Epithelial cell of prostate (primary cell): Measurements from ENCODE around the gene CDH15.
"Not testable (repeated sequence)": the region's sequence is repeated elsewhere in the genome, so short reads cannot be mapped to it uniquely, and the experiment has no call there.

Source experiments
- DNase-seq: peaks from one replicate; pipeline ENCODE4 v3.0.0-alpha.2; 2011; ENCODE audit warnings: low read depth, low spot score
- H3K27ac ChIP-seq: fragments of 450-650 bp; 2 replicates; pipeline ENCODE4 v1.5.1; 2017; ENCODE audit warnings: mild to moderate bottlenecking

Gene CDH15

GRCh38 chr16:89154390-89155183 lies 17.0 kb upstream of the CDH15 start:
- no peak for DNase-seq
- no peak overlapping the region for H3K27ac ChIP-seq

- DNase-seq, result no peak
- no peak overlapping the region for H3K27ac ChIP-seq
Measured at GRCh38 chr16:89155184-89155679, 16.3 kb upstream of the CDH15 start.

GRCh38 chr16:89155851-89156739 lies 15.5 kb upstream of the CDH15 start:
- no peak for DNase-seq
- H3K27ac ChIP-seq, result no peak overlapping the region

GRCh38 chr16:89156740-89157645 lies 14.6 kb upstream of the CDH15 start:
- no peak overlapping the region for H3K27ac ChIP-seq
- DNase-seq, result peak; percentile 86

- DNase-seq, result no peak
- H3K27ac ChIP-seq, result no peak overlapping the region
Measured at GRCh38 chr16:89157778-89158177, 13.8 kb upstream of the CDH15 start.

GRCh38 chr16:89159066-89159849 lies 12.3 kb upstream of the CDH15 start:
- DNase-seq, result no peak
- no peak overlapping the region for H3K27ac ChIP-seq

- H3K27ac ChIP-seq, result no peak overlapping the region
- no peak for DNase-seq
Measured at GRCh38 chr16:89159850-89160354, 11.6 kb upstream of the CDH15 start.

- no peak for DNase-seq
- no peak overlapping the region for H3K27ac ChIP-seq
Measured at GRCh38 chr16:89160977-89161701, 10.4 kb upstream of the CDH15 start.

GRCh38 chr16:89161763-89162713 lies 9.5 kb upstream of the CDH15 start:
- DNase-seq, result no peak
- no peak overlapping the region for H3K27ac ChIP-seq

- H3K27ac ChIP-seq, result no peak overlapping the region
- DNase-seq, result no peak
Measured at GRCh38 chr16:89163297-89163696, 8.3 kb upstream of the CDH15 start.

GRCh38 chr16:89164436-89164835 lies 7.1 kb upstream of the CDH15 start:
- no peak for DNase-seq
- no peak overlapping the region for H3K27ac ChIP-seq

GRCh38 chr16:89164847-89165680 lies 6.5 kb upstream of the CDH15 start:
- no peak overlapping the region for H3K27ac ChIP-seq
- no peak for DNase-seq

- not testable (repeated sequence) for H3K27ac ChIP-seq, DNase-seq
Measured at GRCh38 chr16:89165681-89165979, 5.9 kb upstream of the CDH15 start.

GRCh38 chr16:89166696-89167424 lies 4.7 kb upstream of the CDH15 start:
- no peak for DNase-seq

GRCh38 chr16:89167425-89167941 lies 4.1 kb upstream of the CDH15 start:
- no peak overlapping the region for H3K27ac ChIP-seq
- no peak for DNase-seq

More at GRCh38 chr16:89166696-89167424, 4.7 kb upstream of the CDH15 start:
- H3K27ac ChIP-seq, result no peak overlapping the region
